Peyer's patch (tissue), 4 donors: ENCODE measurements around the gene ITGB5.

Experiments
- POLR2A ChIP-seq, 2 donors: fragments of 450-650 bp; IDR thresholded peaks; one replicate each; pipeline ENCODE4 v1.5.1; 2017; ENCODE audit warnings: antibody characterized with exemption in 2 of 2, mild to moderate bottlenecking in 2 of 2, moderate library complexity in 2 of 2
- TF ChIP-seq, protein P1 (sequence below), 6 experiments: fragments of 450-650 bp in 4 of 6; fragments of 200-600 bp in 2 of 6; sonication (generic) in 1 of 6; IDR thresholded peaks; one replicate each; pipeline ENCODE4 v1.5.1; 2017 to 2019; ENCODE audit warnings: antibody characterized with exemption in 6 of 6, mild to moderate bottlenecking in 3 of 6, moderate library complexity in 1 of 6

DNA sequence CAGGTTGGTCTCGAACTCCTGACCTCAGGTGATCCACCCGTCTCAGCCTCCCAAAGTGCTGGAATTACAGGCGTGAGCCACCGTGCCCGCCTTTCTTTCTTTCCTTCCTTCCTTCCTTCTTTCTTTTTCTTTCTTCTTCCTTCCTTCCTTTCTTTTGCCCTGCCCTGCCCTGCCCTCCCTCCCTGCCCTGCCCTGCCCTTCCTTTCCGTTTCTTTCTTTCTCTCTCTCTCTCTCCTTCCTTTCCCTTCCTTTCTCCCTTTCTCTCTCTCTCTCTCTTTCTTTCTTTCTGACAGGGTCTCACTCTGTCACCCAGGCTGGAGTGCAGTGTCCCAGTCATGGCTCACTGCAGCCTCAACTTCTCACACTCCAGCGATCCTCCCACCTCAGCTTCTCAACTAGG is 82.3 kb downstream of the ITGB5 start:
- TF ChIP-seq, protein P1, sequence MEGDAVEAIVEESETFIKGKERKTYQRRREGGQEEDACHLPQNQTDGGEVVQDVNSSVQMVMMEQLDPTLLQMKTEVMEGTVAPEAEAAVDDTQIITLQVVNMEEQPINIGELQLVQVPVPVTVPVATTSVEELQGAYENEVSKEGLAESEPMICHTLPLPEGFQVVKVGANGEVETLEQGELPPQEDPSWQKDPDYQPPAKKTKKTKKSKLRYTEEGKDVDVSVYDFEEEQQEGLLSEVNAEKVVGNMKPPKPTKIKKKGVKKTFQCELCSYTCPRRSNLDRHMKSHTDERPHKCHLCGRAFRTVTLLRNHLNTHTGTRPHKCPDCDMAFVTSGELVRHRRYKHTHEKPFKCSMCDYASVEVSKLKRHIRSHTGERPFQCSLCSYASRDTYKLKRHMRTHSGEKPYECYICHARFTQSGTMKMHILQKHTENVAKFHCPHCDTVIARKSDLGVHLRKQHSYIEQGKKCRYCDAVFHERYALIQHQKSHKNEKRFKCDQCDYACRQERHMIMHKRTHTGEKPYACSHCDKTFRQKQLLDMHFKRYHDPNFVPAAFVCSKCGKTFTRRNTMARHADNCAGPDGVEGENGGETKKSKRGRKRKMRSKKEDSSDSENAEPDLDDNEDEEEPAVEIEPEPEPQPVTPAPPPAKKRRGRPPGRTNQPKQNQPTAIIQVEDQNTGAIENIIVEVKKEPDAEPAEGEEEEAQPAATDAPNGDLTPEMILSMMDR (IDR thresholded peaks at IDR 0.05), result no peak
- TF ChIP-seq POLR2A (IDR thresholded peaks at IDR 0.05), result no peak
